ENCODE measurements around the gene SMIM31. TPM values are rescaled to one million over a fixed set of nuclear protein-coding genes. Genes with fewer than 3 reads are reported as not detected.

Gene SMIM31
- total and polyA plus RNA-seq, 4 donors = 1.0 to 3.8 (median 2.3) TPM

DNA sequence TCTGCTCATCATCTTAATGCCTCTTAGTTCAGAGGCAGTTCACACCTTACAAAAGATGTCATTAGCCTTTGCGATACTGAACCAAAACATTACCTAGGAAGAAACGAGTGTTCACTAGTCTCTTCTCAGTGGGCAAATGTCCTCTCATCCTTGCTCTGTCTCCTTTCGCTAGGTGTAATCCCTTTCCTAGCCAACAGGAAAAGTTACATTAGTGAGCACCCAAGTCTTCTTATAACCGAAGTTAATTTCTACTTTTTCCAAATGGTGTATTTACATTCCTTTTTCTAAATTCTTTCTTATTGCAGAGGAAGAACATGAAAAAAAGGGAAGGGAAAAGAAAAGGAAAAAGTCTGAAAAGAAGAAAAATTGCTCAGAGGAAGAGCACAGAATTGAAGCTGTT, 46.9 kb downstream of the SMIM31 start:
- TF ChIP-seq, protein P1, sequence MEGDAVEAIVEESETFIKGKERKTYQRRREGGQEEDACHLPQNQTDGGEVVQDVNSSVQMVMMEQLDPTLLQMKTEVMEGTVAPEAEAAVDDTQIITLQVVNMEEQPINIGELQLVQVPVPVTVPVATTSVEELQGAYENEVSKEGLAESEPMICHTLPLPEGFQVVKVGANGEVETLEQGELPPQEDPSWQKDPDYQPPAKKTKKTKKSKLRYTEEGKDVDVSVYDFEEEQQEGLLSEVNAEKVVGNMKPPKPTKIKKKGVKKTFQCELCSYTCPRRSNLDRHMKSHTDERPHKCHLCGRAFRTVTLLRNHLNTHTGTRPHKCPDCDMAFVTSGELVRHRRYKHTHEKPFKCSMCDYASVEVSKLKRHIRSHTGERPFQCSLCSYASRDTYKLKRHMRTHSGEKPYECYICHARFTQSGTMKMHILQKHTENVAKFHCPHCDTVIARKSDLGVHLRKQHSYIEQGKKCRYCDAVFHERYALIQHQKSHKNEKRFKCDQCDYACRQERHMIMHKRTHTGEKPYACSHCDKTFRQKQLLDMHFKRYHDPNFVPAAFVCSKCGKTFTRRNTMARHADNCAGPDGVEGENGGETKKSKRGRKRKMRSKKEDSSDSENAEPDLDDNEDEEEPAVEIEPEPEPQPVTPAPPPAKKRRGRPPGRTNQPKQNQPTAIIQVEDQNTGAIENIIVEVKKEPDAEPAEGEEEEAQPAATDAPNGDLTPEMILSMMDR (IDR thresholded peaks at IDR 0.05; ENCODE audit: control extremely low read depth, extremely low read depth) = no peak
- Histone ChIP-seq H3K27ac (ENCODE audit: low read depth in 1 of 2, low read length in 1 of 2) (no peak overlapping the region), H3K4me1 (ENCODE audit: control insufficient read depth in 5 of 5, insufficient read depth in 5 of 5, low read length in 5 of 5) (no peaks in the 10 kb centered on the region), H3K36me3 (ENCODE audit: control insufficient read depth in 4 of 4, insufficient read depth in 4 of 4, low read length in 4 of 4) (no peaks in the 10 kb centered on the region), H3K4me3 (no peak overlapping the region), H3K27me3 (ENCODE audit: control insufficient read depth in 3 of 3, insufficient read depth in 3 of 3, low read length in 2 of 3) (no peaks in the 10 kb centered on the region), H3K9ac (ENCODE audit: insufficient read depth in 1 of 2, low read length in 2 of 2) (no peak overlapping the region), H3K9me3 (ENCODE audit: control insufficient read depth in 4 of 4, insufficient read depth in 3 of 4, low read length in 3 of 4) (no peaks in the 10 kb centered on the region)
- 87 to 89% methylated on average over 4 of the region's 4 CpGs for WGBS, 2 donors
- DNase-seq (no peak), ATAC-seq (ENCODE audit: insufficient read depth, low FRiP score) (no peak)

DNA sequence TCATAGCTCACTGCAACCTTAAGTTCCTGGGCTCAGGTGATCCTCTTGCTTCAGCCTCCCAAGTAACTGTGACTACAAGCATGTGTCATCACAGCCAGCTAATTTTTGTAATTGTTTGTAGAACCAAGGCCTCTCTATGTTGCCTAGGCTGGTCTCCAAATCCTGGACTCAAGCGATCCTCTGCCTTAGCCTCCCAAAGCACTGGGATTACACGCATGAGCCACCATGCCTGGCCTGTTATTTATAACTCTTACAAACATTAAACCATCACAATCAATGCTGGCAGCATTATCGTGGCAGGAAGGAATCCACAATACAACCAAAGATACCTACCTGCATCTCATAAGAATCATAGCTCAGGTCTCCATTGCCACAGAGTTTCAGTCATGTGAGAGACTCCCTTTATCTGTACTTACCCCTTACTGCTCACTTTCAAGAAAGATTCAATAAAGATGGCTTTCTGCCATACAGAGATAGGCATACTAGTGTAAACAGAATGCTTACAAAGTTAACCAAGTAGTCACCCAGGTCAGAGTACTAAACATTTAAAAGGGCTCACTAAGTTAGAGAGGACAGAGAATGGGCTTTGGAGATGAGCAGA, 48.5 kb downstream of the SMIM31 start:
- no peaks in the 10 kb centered on the region for H3K4me1 ChIP-seq (ENCODE audit: control insufficient read depth in 5 of 5, insufficient read depth in 5 of 5, low read length in 5 of 5)
- 87 to 91% methylated on average over 3 of the region's 3 CpGs for WGBS, 2 donors
- no peaks in the 10 kb centered on the region for H3K9me3 ChIP-seq (ENCODE audit: control insufficient read depth in 4 of 4, insufficient read depth in 3 of 4, low read length in 3 of 4)
- TF ChIP-seq, protein P1 (IDR thresholded peaks at IDR 0.05; ENCODE audit: control extremely low read depth, extremely low read depth) = no peak
- no peak overlapping the region for H3K27ac ChIP-seq (ENCODE audit: low read depth in 1 of 2, low read length in 1 of 2)
- H3K36me3 ChIP-seq (ENCODE audit: control insufficient read depth in 4 of 4, insufficient read depth in 4 of 4, low read length in 4 of 4) = no peaks in the 10 kb centered on the region
- no peak overlapping the region for H3K4me3 ChIP-seq
- no peaks in the 10 kb centered on the region for H3K27me3 ChIP-seq (ENCODE audit: control insufficient read depth in 3 of 3, insufficient read depth in 3 of 3, low read length in 2 of 3)
- DNase-seq = no peak
- no peak overlapping the region for H3K9ac ChIP-seq (ENCODE audit: insufficient read depth in 1 of 2, low read length in 2 of 2)
- no peak for ATAC-seq (ENCODE audit: insufficient read depth, low FRiP score)

DNA sequence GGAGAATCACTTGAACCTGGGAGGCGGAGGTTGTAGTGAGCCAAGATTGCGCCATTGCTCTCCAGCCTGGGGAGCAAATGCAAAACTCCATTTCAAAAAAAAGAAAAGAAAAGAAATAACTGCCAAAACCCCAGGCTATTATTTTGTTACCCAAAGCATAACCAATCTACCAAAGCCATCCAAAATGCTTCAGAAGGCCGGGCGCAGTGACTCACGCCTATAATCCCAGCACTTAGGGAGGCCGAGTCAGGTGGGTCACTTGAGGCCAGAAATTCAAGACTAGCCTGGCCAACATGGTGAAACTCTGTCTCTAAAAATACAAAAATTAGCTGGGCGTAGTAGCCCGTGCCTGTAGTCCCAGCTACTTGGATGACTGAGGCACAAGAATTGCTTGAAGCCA, 49.8 kb downstream of the SMIM31 start:
- no peaks in the 10 kb centered on the region for H3K4me1 ChIP-seq (ENCODE audit: control insufficient read depth in 5 of 5, insufficient read depth in 5 of 5, low read length in 5 of 5)
- no peaks in the 10 kb centered on the region for H3K27me3 ChIP-seq (ENCODE audit: control insufficient read depth in 3 of 3, insufficient read depth in 3 of 3, low read length in 2 of 3)
- no peaks in the 10 kb centered on the region for H3K9me3 ChIP-seq (ENCODE audit: control insufficient read depth in 4 of 4, insufficient read depth in 3 of 4, low read length in 3 of 4)
- ATAC-seq (ENCODE audit: insufficient read depth, low FRiP score) (no peak), DNase-seq (no peak)
- H3K36me3 ChIP-seq (ENCODE audit: control insufficient read depth in 4 of 4, insufficient read depth in 4 of 4, low read length in 4 of 4) = no peaks in the 10 kb centered on the region
- TF ChIP-seq, protein P1 (IDR thresholded peaks at IDR 0.05; ENCODE audit: control extremely low read depth, extremely low read depth) = no peak
- no peak overlapping the region for H3K27ac ChIP-seq (ENCODE audit: low read depth in 1 of 2, low read length in 1 of 2)
- WGBS, 2 donors = 92 to 96% methylated on average over 8 of the region's 8 CpGs
- H3K4me3 ChIP-seq = no peak overlapping the region
- no peak overlapping the region for H3K9ac ChIP-seq (ENCODE audit: insufficient read depth in 1 of 2, low read length in 2 of 2)

DNA sequence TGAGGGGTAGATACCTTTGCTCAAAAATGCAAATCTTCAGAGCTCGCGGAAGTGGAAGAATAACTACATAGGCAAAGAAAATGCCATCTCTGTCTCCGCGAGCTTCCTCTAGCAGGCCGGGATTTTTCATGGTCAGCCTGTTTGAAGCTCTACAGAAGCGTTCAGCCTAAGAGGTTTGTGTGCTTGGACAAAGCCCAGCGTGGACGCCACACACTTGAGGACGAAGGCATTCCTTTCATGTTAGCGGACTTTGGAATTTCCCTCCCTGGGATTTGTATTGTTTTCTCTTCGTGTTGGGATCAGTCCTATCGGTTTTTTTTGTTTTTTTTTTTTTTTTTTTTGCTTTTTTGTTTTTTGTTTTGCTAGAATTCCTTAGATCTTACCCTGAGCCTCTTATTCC, 53.7 kb downstream of the SMIM31 start:
- H3K9ac ChIP-seq (ENCODE audit: insufficient read depth in 1 of 2, low read length in 2 of 2) = no peak overlapping the region
- peak overlapping the region in 1 of 2 donors; percentile 31 for H3K27ac ChIP-seq (ENCODE audit: low read depth in 1 of 2, low read length in 1 of 2)
- H3K9me3 ChIP-seq (ENCODE audit: control insufficient read depth in 4 of 4, insufficient read depth in 3 of 4, low read length in 3 of 4) = no peaks in the 10 kb centered on the region
- H3K4me3 ChIP-seq = no peak overlapping the region
- ATAC-seq (ENCODE audit: insufficient read depth, low FRiP score) (peak; percentile 58), DNase-seq (peak; percentile 2 to 24 (median 19))
- TF ChIP-seq, protein P1 (IDR thresholded peaks at IDR 0.05; ENCODE audit: control extremely low read depth, extremely low read depth) = no peak
- H3K36me3 ChIP-seq (ENCODE audit: control insufficient read depth in 4 of 4, insufficient read depth in 4 of 4, low read length in 4 of 4) = no peaks in the 10 kb centered on the region
- H3K4me1 ChIP-seq (ENCODE audit: control insufficient read depth in 5 of 5, insufficient read depth in 5 of 5, low read length in 5 of 5) = no peaks in the 10 kb centered on the region
- H3K27me3 ChIP-seq (ENCODE audit: control insufficient read depth in 3 of 3, insufficient read depth in 3 of 3, low read length in 2 of 3) = no peaks in the 10 kb centered on the region
- 47 to 65% methylated on average over 12 of the region's 12 CpGs for WGBS, 2 donors
